Measurements from ENCODE around the gene TNFSF18.

TNFSF18 gene

DNA sequence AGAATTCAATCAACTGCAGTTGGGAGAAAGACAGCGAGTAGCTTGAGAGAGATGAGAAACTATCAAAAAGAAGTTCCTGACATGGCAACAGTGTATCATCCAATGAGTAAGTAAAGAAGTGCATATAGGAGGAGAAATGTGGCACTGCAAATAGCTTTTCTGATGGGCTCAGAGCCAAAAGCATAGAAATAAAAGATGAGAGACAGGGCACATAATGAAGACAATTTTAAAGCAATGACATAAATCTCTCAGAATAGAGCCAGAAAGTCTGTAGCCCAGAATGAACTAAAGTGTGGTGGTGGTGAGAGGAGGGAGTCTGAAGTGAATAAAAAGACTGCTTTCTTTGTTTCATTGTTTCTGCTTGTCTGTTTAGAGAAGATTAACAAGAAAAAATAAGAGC is 34.3 kb downstream of the TNFSF18 start:
- TF ChIP-seq, protein P1, sequence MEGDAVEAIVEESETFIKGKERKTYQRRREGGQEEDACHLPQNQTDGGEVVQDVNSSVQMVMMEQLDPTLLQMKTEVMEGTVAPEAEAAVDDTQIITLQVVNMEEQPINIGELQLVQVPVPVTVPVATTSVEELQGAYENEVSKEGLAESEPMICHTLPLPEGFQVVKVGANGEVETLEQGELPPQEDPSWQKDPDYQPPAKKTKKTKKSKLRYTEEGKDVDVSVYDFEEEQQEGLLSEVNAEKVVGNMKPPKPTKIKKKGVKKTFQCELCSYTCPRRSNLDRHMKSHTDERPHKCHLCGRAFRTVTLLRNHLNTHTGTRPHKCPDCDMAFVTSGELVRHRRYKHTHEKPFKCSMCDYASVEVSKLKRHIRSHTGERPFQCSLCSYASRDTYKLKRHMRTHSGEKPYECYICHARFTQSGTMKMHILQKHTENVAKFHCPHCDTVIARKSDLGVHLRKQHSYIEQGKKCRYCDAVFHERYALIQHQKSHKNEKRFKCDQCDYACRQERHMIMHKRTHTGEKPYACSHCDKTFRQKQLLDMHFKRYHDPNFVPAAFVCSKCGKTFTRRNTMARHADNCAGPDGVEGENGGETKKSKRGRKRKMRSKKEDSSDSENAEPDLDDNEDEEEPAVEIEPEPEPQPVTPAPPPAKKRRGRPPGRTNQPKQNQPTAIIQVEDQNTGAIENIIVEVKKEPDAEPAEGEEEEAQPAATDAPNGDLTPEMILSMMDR (IDR thresholded peaks at IDR 0.05; ENCODE audit: low read depth, low read length, poor library complexity, severe bottlenecking), result no peak
- TF ChIP-seq EZH2phosphoT487 (IDR thresholded peaks at IDR 0.05; ENCODE audit: borderline replicate concordance, low read length), result no peak
- Histone ChIP-seq H4K20me1 (ENCODE audit: control insufficient read depth, insufficient read depth, low read depth, low read length) (no peaks in the 10 kb centered on the region), H3K4me3 (ENCODE audit: low read length) (no peak overlapping the region), H3K4me1 (ENCODE audit: control insufficient read depth, low read length) (peaks cover 48% of the 10 kb centered on the region), H3K36me3 (ENCODE audit: control insufficient read depth, low read length) (no peaks in the 10 kb centered on the region), H3F3A (ENCODE audit: control insufficient read depth, insufficient read depth) (peaks cover 9% of the 10 kb centered on the region), H3K79me2 (ENCODE audit: control insufficient read depth, low read length) (no peaks in the 10 kb centered on the region), H3K4me2 (ENCODE audit: low read length) (no peak overlapping the region), H3K9me3 (ENCODE audit: control insufficient read depth, insufficient read depth, low read length) (no peaks in the 10 kb centered on the region), H3K27me3 (ENCODE audit: control insufficient read depth, low read length) (no peaks in the 10 kb centered on the region), H3K27ac (ENCODE audit: low read depth, low read length) (no peak overlapping the region), H3K9me2 (replicated peaks; ENCODE audit: control insufficient read depth, low read length) (no peaks in the 10 kb centered on the region)

DNA sequence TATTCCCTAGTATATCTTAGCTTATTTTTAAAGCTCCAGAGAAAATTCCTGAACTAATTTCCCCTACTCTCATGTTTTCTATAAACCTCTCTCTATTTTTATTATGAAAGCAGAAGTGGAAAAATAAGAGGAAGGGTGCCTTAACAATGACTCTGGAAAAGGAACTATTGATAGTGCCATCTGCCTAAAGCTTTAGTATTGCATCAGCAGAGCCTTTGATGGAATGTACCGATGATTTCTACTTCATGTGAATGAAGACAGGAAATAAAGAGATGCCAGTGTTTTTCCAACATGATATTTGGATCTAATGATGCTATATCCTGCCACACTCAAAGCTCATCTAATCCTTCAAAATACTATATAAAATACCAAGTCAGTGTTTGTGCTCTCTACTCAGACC is 35.1 kb downstream of the TNFSF18 start:
- Histone ChIP-seq H3K27ac (ENCODE audit: low read depth, low read length) (no peak overlapping the region), H3F3A (ENCODE audit: control insufficient read depth, insufficient read depth) (peaks cover 9% of the 10 kb centered on the region), H3K9me3 (ENCODE audit: control insufficient read depth, insufficient read depth, low read length) (no peaks in the 10 kb centered on the region), H4K20me1 (ENCODE audit: control insufficient read depth, insufficient read depth, low read depth, low read length) (no peaks in the 10 kb centered on the region), H3K36me3 (ENCODE audit: control insufficient read depth, low read length) (no peaks in the 10 kb centered on the region), H3K9me2 (replicated peaks; ENCODE audit: control insufficient read depth, low read length) (no peaks in the 10 kb centered on the region), H3K79me2 (ENCODE audit: control insufficient read depth, low read length) (no peaks in the 10 kb centered on the region), H3K4me3 (ENCODE audit: low read length) (no peak overlapping the region), H3K4me1 (ENCODE audit: control insufficient read depth, low read length) (peaks cover 42% of the 10 kb centered on the region), H3K4me2 (ENCODE audit: low read length) (no peak overlapping the region), H3K27me3 (ENCODE audit: control insufficient read depth, low read length) (no peaks in the 10 kb centered on the region)
- TF ChIP-seq EZH2phosphoT487 (IDR thresholded peaks at IDR 0.05; ENCODE audit: borderline replicate concordance, low read length), result no peak
- TF ChIP-seq, protein P1 (IDR thresholded peaks at IDR 0.05; ENCODE audit: low read depth, low read length, poor library complexity, severe bottlenecking), result no peak

DNA sequence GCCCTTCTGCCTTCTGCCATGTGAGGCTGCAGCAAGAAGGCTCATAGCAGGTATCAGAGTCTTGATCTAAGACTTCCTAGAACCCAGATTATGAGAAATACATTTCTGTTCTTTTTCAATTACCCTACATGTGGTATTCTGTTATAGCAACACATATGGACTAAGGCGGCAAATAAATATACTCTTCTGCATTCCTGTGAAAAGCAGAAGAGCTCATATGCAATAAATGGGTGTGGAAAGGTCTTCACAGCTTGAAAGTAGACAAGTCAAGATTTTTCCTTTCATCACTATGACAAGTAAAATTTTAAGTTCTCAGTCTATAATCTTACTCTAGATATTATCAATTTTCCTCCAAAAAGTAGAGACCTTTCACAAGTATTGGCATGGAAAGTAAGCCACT is 36.6 kb downstream of the TNFSF18 start:
- Histone ChIP-seq H3K4me2 (ENCODE audit: low read length) (no peak overlapping the region), H3K27ac (ENCODE audit: low read depth, low read length) (no peak overlapping the region), H3K79me2 (ENCODE audit: control insufficient read depth, low read length) (no peaks in the 10 kb centered on the region), H3K27me3 (ENCODE audit: control insufficient read depth, low read length) (no peaks in the 10 kb centered on the region), H4K20me1 (ENCODE audit: control insufficient read depth, insufficient read depth, low read depth, low read length) (no peaks in the 10 kb centered on the region), H3K4me1 (ENCODE audit: control insufficient read depth, low read length) (peaks cover 28% of the 10 kb centered on the region), H3F3A (ENCODE audit: control insufficient read depth, insufficient read depth) (peaks cover 3% of the 10 kb centered on the region), H3K9me2 (replicated peaks; ENCODE audit: control insufficient read depth, low read length) (no peaks in the 10 kb centered on the region), H3K9me3 (ENCODE audit: control insufficient read depth, insufficient read depth, low read length) (no peaks in the 10 kb centered on the region), H3K4me3 (ENCODE audit: low read length) (no peak overlapping the region), H3K36me3 (ENCODE audit: control insufficient read depth, low read length) (no peaks in the 10 kb centered on the region)
- no peak for TF ChIP-seq EZH2phosphoT487 (IDR thresholded peaks at IDR 0.05; ENCODE audit: borderline replicate concordance, low read length)

DNA sequence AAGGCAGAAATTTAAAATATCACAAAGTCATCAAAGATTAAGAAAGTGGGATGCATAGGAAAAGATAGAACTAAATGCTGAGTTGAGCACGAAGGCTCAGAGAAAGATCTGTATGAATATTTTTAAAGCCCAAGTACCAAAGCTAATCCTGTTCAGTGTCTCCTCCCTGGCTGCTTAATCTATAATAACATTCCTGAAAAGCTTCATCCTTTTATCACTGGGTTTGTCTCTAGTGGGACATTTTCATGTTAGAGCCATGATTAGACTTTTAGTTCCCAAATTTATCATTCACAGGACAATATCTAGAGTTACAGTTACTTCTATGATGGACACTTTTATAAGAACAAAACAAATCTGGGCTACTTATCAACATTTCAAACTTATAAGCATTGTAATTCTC is 38.6 kb downstream of the TNFSF18 start:
- Histone ChIP-seq H3K27me3 (ENCODE audit: control insufficient read depth, low read length) (no peaks in the 10 kb centered on the region), H3K4me1 (ENCODE audit: control insufficient read depth, low read length) (peaks cover 8% of the 10 kb centered on the region), H3K9me2 (replicated peaks; ENCODE audit: control insufficient read depth, low read length) (no peaks in the 10 kb centered on the region), H3K79me2 (ENCODE audit: control insufficient read depth, low read length) (no peaks in the 10 kb centered on the region), H3K36me3 (ENCODE audit: control insufficient read depth, low read length) (no peaks in the 10 kb centered on the region), H3K9me3 (ENCODE audit: control insufficient read depth, insufficient read depth, low read length) (no peaks in the 10 kb centered on the region), H3K4me3 (ENCODE audit: low read length) (no peak overlapping the region), H3F3A (ENCODE audit: control insufficient read depth, insufficient read depth) (no peaks in the 10 kb centered on the region), H4K20me1 (ENCODE audit: control insufficient read depth, insufficient read depth, low read depth, low read length) (no peaks in the 10 kb centered on the region), H3K4me2 (ENCODE audit: low read length) (no peak overlapping the region), H3K27ac (ENCODE audit: low read depth, low read length) (no peak overlapping the region)
- TF ChIP-seq EZH2phosphoT487 (IDR thresholded peaks at IDR 0.05; ENCODE audit: borderline replicate concordance, low read length), result no peak
- TF ChIP-seq, protein P1 (IDR thresholded peaks at IDR 0.05; ENCODE audit: low read depth, low read length, poor library complexity, severe bottlenecking), result no peak

Data from DOHH2 (cell line).